LHCN-M2 (cell line): Measurements from ENCODE around the gene RERE. TPM values are rescaled to one million over a fixed set of nuclear protein-coding genes. Genes with fewer than 3 reads are reported as not detected.

Experiments
- DNase-seq: peaks from one replicate; pipeline ENCODE4 v3.0.0-alpha.2; 2012; ENCODE audit warnings: low read depth
- total RNA-seq: library from RNA; depleted of rRNA; stranded (reverse); fragments of >200 nt; gene quantifications from 2 replicates; pipeline ENCODE4 v1.2.3, GENCODE V29; 2014

RERE gene
- total RNA-seq, 1 experiment from 2014 or later: 9.8 TPM

- DNase-seq: no peak
Observed at GRCh38 chr1:8365661-8366362, 451.6 kb downstream of the RERE start.

DNA sequence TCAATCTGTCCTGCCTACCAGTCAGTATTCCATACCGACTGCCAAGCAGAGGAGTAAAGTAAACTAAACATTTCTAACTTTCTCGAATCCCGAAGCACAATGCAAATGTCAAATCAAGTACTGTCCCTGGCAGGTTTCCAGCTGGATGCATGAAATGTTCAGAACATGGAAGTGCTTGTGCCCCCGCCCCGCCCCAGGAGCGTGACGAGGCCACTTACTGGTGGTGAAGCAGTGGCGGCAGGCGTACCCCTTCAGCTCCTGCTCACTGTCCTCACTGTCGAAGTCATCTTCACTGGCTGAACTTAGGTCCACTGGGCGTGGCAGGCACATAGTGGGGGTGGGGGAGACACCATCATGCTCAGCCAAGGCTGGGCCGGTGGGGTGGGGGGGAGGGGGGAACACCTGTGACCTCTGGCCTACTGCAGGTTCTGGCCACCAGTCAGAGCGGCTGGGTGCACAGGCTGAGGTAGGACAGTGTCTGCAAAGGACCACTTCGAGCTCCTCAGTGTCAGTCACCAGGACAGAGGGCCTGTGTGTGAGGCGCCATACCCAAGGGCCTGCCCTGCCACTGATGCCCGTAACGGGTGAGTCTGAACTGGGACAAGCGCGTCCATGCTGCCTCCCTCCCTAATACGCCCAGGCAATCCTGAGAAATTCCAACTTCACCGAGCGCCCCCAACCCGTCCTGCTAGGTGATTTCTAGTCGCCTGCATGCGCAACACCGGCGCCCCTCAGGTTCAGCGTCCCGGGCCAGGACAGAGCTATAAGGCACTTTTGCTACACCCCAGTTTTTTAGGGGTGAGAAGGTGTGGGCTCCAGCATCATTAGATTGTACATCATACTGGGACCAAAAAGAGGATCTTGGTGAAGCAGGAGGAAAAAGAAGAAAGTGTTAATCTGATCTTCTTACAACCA lies 452.7 kb downstream of the RERE start:
- DNase-seq: no peak

- DNase-seq: no peak
Observed at GRCh38 chr1:8363767-8364301, 453.6 kb downstream of the RERE start.

- DNase-seq: no peak
Observed at GRCh38 chr1:8363186-8363766, 454.2 kb downstream of the RERE start.

DNA sequence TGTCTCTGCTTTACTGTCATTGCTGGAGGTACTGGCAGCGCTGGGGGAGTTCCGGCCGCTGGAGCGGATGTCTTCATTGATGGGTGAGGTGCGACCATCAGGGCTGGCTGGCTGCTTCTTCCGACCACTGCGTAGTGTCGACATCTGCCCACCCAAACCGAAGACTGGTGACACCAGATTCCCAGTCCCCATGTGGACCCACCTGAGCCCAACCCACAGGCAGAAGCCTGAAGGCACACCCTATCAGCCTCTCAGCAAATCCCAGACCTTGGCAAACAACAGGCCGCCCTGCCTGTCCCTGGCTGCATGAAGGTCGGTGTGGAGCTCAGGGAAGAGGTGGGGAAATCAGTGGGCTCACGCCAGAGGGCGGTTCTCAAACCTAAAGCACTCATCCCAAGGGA lies 454.7 kb downstream of the RERE start:
- DNase-seq: no peak

- DNase-seq: no peak
Observed at GRCh38 chr1:8361198-8361849, 456.1 kb downstream of the RERE start.

DNA sequence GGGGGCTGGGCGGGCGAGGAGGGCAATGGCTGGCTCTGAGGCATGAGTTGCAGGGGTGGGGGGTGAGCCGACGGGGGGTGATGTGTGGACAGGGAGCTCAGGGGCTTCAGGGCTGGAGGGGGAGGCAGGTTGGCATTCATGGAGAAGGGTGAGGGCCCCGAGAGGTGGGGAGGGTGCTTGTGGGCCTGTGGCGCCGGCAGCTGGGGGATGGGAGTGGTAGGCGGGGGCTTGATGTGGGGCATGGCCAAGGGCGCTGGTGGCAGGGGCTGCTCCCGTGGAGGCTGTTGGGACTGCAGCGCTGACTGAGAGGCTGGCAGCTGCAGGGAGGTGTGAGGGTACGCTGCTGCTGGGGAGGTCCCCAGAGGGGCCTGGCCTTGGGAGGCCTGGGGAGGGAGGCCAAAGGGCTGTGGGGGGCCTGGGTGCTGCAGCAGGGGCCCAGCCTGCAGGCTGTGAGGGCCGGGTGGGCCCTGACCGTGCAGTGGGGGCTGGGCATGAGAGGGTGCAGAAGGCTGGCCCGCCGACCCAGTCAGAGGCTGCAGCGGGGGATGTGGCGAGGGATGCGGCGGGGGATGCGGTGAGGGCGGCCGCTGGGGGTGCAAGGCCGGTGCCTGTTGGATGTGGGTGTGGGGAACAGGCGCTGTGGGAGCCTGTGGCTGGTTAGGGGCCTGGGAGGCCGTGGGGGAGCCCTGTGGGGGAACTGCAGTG lies 456.8 kb downstream of the RERE start:
- no peak for DNase-seq

- no peak for DNase-seq
Observed at GRCh38 chr1:8359617-8360481, 457.6 kb downstream of the RERE start.

DNA sequence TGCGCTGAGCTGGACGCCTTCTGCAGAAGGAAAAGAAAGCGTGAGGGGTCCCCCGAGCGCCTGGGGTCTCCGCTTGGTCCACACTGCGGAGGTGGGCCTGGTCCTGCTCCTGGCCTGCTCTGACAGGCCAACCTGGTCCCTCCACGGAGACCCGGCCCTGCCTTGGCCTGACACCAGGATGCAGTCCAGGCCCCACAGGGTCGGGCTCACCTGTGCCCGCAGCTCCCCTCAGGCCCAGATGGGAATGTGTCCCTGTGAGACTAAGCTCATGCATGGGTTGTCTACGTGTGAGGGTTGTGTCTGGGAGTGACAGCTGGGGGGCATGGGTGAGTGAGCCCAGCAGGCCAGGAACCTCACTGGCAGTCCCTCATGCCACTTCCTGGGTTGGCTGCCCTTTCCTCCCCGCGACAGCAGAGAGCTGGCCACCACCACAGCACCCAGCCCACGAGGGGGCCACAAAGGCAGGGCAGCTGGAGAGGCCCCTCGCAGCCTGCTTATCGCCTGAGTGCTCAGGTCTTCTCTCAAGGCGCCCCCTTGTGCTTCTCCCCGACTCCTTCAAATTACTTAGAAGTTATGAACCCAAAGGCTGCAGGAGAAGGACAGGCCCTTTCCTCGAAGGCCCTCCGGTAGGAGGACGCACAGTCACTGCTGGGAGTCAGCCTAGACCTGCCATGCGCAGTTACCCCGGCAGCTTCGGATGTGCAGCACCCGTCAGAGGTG lies 458.4 kb downstream of the RERE start:
- no peak for DNase-seq

DNA sequence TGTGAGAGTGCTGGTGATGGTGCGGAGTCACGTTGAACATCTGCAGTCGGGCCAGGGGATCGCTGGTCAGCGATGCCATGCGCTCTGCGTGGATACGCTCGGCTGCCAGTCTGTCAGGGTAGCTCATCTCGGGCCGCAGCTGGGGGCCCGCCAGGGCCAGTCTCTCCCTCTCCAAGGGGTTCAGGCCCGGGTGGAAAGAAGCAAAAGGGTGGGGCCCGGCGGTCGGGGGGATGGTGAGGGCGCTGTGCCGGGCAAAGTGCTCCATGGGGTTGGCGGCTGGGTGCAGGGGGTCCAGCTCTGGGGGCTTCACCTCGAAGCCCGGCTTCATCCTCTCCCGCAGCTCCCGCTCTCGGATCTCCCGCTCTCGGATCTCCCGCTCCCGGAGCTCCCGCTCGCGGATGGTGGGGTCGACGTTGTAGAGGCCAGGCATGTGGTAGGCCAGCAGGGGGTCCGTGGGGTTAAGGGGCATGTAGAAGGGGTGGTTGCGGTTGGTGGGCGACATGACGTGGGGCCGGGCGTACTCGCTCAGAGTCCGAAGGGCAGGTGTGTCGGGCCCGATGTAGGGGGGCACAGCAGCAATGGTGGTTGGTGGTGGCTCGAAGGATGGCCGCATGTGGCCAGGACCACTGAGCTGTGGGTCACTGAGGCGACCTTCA lies 459.1 kb downstream of the RERE start:
- DNase-seq: no peak

- DNase-seq: no peak
Observed at GRCh38 chr1:8357329-8358101, 459.9 kb downstream of the RERE start.

- no peak for DNase-seq
Observed at GRCh38 chr1:8356256-8357209, 460.9 kb downstream of the RERE start.

- no peak for DNase-seq
Observed at GRCh38 chr1:8355439-8356255, 461.8 kb downstream of the RERE start.

GRCh38 chr1:8354038-8354437 lies 463.4 kb downstream of the RERE start:
- DNase-seq: no peak

GRCh38 chr1:8352886-8353785 lies 464.3 kb downstream of the RERE start:
- DNase-seq: no peak
